ENCODE results near the gene LACRT. TPM values are rescaled to one million over a fixed set of nuclear protein-coding genes. Genes with fewer than 3 reads are reported as not detected.

Gene LACRT
- total and polyA plus RNA-seq, 9 donors, result not detected

GRCh38 chr12:54661048-54661447 is 26.4 kb upstream of the LACRT start:
- no peaks in the 10 kb centered on the region for H3K27me3 ChIP-seq
- no peaks in the 10 kb centered on the region for H3K36me3 ChIP-seq
- no peak for TF ChIP-seq EP300 (IDR thresholded peaks at IDR 0.05)
- TF ChIP-seq POLR2A (IDR thresholded peaks at IDR 0.05), result no peak
- no peak for TF ChIP-seq CTCF (IDR thresholded peaks at IDR 0.05)
- 60 to 76% (median 62%) methylated on average over 2 of the region's 2 CpGs for WGBS, 3 donors
- H3K9me3 ChIP-seq, result no peaks in the 10 kb centered on the region
- H3K27ac ChIP-seq, result no peak overlapping the region
- no peaks in the 10 kb centered on the region for H3K4me1 ChIP-seq (ENCODE audit: insufficient read depth)
- H3K4me3 ChIP-seq, result no peak overlapping the region
- intact Hi-C loops (cut with DNase I), result loop anchor here in 1 of 4 donors (10.0 kb wide), 1 partner anchor 954 kb away; no protein-coding TSS in a partner anchor
- DNase-seq, result no peak

- 86 to 92% (median 87%) methylated on average over 10 of the region's 10 CpGs for WGBS, 3 donors
- no peaks in the 10 kb centered on the region for H3K9me3 ChIP-seq
- no peak overlapping the region for H3K4me3 ChIP-seq
- no peak for DNase-seq
- intact Hi-C loops (cut with DNase I), result loop anchor here in 1 of 4 donors (10.0 kb wide), 1 partner anchor 954 kb away; no protein-coding TSS in a partner anchor
- TF ChIP-seq POLR2A (IDR thresholded peaks at IDR 0.05), result no peak
- no peak for TF ChIP-seq EP300 (IDR thresholded peaks at IDR 0.05)
- TF ChIP-seq CTCF (IDR thresholded peaks at IDR 0.05), result no peak
- no peaks in the 10 kb centered on the region for H3K36me3 ChIP-seq
- no peaks in the 10 kb centered on the region for H3K27me3 ChIP-seq
- no peak overlapping the region for H3K27ac ChIP-seq
- H3K4me1 ChIP-seq (ENCODE audit: insufficient read depth), result no peaks in the 10 kb centered on the region
Observed at GRCh38 chr12:54660320-54660962, 25.7 kb upstream of the LACRT start.

- Histone ChIP-seq H3K27ac (no peak overlapping the region), H3K4me3 (no peak overlapping the region), H3K36me3 (no peaks in the 10 kb centered on the region), H3K4me1 (ENCODE audit: insufficient read depth) (no peaks in the 10 kb centered on the region), H3K27me3 (no peaks in the 10 kb centered on the region), H3K9me3 (no peaks in the 10 kb centered on the region)
- intact Hi-C loops (cut with DNase I), result no loop called here
- TF ChIP-seq CTCF (IDR thresholded peaks at IDR 0.05) (no peak), EP300 (IDR thresholded peaks at IDR 0.05) (no peak), POLR2A (IDR thresholded peaks at IDR 0.05) (no peak)
- WGBS, 3 donors, result 65 to 71% (median 66%) methylated on average over 19 of the region's 19 CpGs
- DNase-seq, result no peak
Observed at GRCh38 chr12:54658306-54659264, 23.9 kb upstream of the LACRT start.

- Histone ChIP-seq H3K4me3 (no peak overlapping the region), H3K27ac (no peak overlapping the region), H3K36me3 (no peaks in the 10 kb centered on the region), H3K4me1 (ENCODE audit: insufficient read depth) (no peaks in the 10 kb centered on the region), H3K9me3 (no peaks in the 10 kb centered on the region), H3K27me3 (no peaks in the 10 kb centered on the region)
- WGBS, 3 donors, result 18 to 39% (median 31%) methylated on average over 6 of the region's 6 CpGs
- DNase-seq, result no peak
- intact Hi-C loops (cut with DNase I), result no loop called here
- TF ChIP-seq CTCF (IDR thresholded peaks at IDR 0.05), result no peak
- TF ChIP-seq EP300 (IDR thresholded peaks at IDR 0.05), result no peak
- no peak for TF ChIP-seq POLR2A (IDR thresholded peaks at IDR 0.05)
Observed at GRCh38 chr12:54657105-54657607, 22.5 kb upstream of the LACRT start.
